ENCODE data around the gene ZNF548.
A peak's percentile ranks its signal among the peaks of the same experiment; 100 is the strongest.
"Not testable (repeated sequence)": the region's sequence is repeated elsewhere in the genome, so short reads cannot be mapped to it uniquely, and the experiment has no call there.

The ZNF548 gene

GRCh38 chr19:57374179-57374578 is 15.5 kb upstream of the ZNF548 start:
- no peak overlapping the region for H3K4me3 ChIP-seq (ENCODE audit: low read depth, low read length)
- no peak for DNase-seq (ENCODE audit: low read depth)
- no peak for TF ChIP-seq CTCF (IDR thresholded peaks at IDR 0.05; ENCODE audit: control insufficient read depth, extremely low read depth, insufficient read depth)

- not testable (repeated sequence) for H3K4me3 ChIP-seq (ENCODE audit: low read depth, low read length); DNase-seq (ENCODE audit: low read depth)
Observed at GRCh38 chr19:57374647-57375046, 15.0 kb upstream of the ZNF548 start.

- no peak overlapping the region for H3K4me3 ChIP-seq (ENCODE audit: low read depth, low read length)
- TF ChIP-seq CTCF (IDR thresholded peaks at IDR 0.05; ENCODE audit: control insufficient read depth, extremely low read depth, insufficient read depth): no peak
- DNase-seq (ENCODE audit: low read depth): no peak
Observed at GRCh38 chr19:57376151-57376550, 13.5 kb upstream of the ZNF548 start.

- no peak for DNase-seq (ENCODE audit: low read depth)
- H3K4me3 ChIP-seq (ENCODE audit: low read depth, low read length): no peak overlapping the region
- TF ChIP-seq CTCF (IDR thresholded peaks at IDR 0.05; ENCODE audit: control insufficient read depth, extremely low read depth, insufficient read depth): no peak
Observed at GRCh38 chr19:57377498-57378146, 12.0 kb upstream of the ZNF548 start.

- no peak for DNase-seq (ENCODE audit: low read depth)
- no peak for TF ChIP-seq CTCF (IDR thresholded peaks at IDR 0.05; ENCODE audit: control insufficient read depth, extremely low read depth, insufficient read depth)
- H3K4me3 ChIP-seq (ENCODE audit: low read depth, low read length): no peak overlapping the region
Observed at GRCh38 chr19:57380923-57381322, 8.7 kb upstream of the ZNF548 start.

- no peak overlapping the region for H3K4me3 ChIP-seq (ENCODE audit: low read depth, low read length)
- DNase-seq (ENCODE audit: low read depth): no peak
- no peak for TF ChIP-seq CTCF (IDR thresholded peaks at IDR 0.05; ENCODE audit: control insufficient read depth, extremely low read depth, insufficient read depth)
Observed at GRCh38 chr19:57382806-57383488, 6.7 kb upstream of the ZNF548 start.

- TF ChIP-seq CTCF (IDR thresholded peaks at IDR 0.05; ENCODE audit: control insufficient read depth, extremely low read depth, insufficient read depth): no peak
- no peak for DNase-seq (ENCODE audit: low read depth)
- H3K4me3 ChIP-seq (ENCODE audit: low read depth, low read length): peak overlapping the region; percentile 71
Observed at GRCh38 chr19:57389194-57389729, 392 bp upstream of the ZNF548 start.

All from LNCaP clone FGC (cell line).